ENCODE measurements around the gene ROR2.

GRCh38 chr9:91680998-91681397 is 269.0 kb downstream of the ROR2 start:
- TF ChIP-seq EZH2phosphoT487 (conservative IDR thresholded peaks at IDR 0.05; ENCODE audit: low read length) (no peak), CTCF (IDR thresholded peaks at IDR 0.05; ENCODE audit: insufficient read depth, low read length, poor library complexity, severe bottlenecking) (no peak)
